Right lobe of liver (tissue), 4 donors: ENCODE results near the gene SHC2.

ENCODE experiments used
- POLR2A ChIP-seq: fragments of 450-650 bp; IDR thresholded peaks from one replicate; pipeline ENCODE4 v1.6.1; 2017; ENCODE audit warnings: antibody characterized with exemption, mild to moderate bottlenecking
- TF ChIP-seq, protein P1 (sequence below), 4 donors: fragments of 200-600 bp in 3 of 4; fragments of 450-650 bp in 1 of 4; IDR thresholded peaks; one replicate each; pipeline versions ENCODE4 v1.5.1 to v1.8.0; 2016 to 2022; ENCODE audit warnings: antibody characterized with exemption in 4 of 4, mild to moderate bottlenecking in 2 of 4
- donor health status: DM: no; HTN: no; CAD: no.
- donor health status: DM: no; HTN: no; CAD: no.
- donor health status: DM: no; HTN: yes; CAD: no.

DNA sequence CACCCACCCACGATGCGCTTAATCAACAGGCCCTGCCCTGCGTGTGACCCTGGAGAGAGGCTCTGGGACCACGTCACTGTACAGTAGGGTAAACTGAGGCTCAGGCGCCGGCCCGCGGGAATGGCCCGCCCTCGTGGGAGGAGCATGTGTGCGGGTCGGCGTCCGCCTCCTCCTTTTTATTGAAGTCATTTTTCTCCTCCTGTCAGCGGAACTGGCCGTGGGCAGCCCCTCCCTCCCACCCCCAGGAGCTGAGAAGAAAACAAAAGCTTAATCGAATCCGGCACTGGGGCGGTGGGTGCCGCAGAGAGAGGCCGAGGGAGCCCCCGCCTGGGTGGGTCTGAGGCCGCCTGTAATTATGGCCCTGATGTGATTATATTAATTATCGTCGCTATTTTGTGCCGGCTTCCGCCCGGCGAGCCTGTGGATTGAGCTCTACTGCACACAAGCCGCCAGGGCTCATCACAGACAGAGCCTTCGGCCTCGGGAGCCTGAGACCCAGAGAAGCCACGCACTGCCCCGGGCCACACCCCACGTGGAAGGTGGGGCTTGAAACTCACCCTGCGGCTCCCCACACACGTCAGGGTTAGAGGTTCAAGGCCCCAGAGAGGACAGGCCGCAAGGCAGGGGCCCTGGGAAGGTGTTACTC, 58.8 kb downstream of the SHC2 start:
- TF ChIP-seq, protein P1, sequence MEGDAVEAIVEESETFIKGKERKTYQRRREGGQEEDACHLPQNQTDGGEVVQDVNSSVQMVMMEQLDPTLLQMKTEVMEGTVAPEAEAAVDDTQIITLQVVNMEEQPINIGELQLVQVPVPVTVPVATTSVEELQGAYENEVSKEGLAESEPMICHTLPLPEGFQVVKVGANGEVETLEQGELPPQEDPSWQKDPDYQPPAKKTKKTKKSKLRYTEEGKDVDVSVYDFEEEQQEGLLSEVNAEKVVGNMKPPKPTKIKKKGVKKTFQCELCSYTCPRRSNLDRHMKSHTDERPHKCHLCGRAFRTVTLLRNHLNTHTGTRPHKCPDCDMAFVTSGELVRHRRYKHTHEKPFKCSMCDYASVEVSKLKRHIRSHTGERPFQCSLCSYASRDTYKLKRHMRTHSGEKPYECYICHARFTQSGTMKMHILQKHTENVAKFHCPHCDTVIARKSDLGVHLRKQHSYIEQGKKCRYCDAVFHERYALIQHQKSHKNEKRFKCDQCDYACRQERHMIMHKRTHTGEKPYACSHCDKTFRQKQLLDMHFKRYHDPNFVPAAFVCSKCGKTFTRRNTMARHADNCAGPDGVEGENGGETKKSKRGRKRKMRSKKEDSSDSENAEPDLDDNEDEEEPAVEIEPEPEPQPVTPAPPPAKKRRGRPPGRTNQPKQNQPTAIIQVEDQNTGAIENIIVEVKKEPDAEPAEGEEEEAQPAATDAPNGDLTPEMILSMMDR (IDR thresholded peaks at IDR 0.05) = no peak
- TF ChIP-seq POLR2A = no peak
